ENCODE data around the gene COL13A1.

The COL13A1 gene

DNA sequence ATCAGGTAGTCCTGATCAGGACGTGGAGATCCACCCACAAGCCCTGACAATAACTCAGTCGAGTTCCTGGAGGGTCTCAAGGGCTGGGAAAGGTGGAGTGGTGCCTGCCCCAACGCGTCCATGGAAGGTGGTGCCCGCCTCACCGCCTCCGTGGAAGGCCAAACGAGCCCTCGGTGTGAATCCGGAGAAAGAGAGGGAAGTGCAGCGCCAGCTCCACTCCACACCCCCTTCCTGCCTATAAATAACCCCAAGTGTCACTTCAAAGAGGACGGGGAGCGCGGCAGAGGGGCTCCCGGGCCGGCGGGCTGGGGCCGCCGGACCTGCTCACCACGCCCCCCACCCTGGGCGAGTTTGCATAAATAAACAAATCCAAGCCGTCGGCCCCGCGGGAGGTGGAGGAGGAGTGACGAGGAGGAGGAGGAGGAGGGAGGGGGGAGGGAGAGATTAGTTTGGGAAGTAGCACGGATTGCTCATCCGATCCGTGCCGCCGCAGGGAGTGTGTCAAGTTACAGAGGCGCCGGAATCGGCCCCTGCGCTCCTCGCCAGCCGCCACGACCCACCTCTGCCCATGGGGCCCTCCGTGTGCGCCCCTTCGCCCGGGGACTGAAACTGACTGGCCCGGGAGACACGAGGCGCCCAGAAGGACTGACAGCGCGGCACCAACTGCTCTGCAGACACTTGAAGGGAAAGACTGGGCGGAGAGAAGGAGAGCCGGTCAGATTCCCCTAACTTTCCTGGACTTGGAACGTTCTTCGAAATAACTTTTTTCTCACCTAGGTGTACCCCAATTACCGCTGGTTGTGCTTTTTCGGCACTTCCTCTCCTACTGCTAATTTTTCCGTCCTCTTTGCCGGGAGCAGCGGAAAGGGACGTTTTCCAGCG lies at the start of gene COL13A1:
TSS of gene COL13A1 (plus strand) at position 473 of the 882 bp plus-strand sequence. CDS start 518 bp downstream, outside the sequence.
- DNase-seq = no peak

DNA sequence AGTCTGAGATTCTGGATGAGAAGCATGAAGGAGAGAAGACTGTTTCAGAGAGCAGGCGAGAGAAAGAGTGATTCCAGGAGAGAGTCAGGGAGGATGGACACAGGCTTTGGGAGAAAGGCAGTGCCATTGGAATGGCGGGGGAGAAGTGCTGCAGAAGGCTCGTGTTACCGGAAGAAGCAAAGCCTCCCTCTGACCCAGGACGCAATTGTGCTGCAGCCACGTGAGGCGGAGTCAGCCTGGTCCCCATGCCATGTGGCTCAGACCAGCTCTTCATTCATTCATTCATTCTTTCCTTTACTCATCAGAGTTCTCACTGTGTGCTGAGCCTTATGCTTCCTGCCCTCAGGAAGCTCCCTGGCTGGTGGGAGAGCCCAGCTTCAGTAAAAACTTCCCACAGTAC lies 49.2 kb upstream of the COL13A1 start:
- DNase-seq = no peak

DNA sequence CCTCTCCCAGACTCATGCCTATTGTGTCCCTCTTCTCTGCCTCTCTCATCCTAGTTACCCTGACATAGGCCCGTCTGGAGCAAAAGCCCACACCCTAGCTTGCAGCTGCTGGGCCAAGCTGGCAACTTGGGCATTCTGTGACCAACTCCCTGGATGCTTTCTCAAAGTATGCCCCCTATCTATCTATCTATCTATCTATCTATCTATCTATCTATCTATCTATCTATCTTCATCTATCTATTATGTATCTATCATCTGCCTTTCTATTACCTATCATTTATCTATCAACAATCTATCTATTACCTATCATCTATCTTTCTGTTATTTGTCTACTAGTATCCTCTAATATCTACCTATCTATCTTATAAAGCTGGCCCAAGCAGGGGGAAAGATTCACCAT lies 45.4 kb upstream of the COL13A1 start:
- no peak for DNase-seq

DNA sequence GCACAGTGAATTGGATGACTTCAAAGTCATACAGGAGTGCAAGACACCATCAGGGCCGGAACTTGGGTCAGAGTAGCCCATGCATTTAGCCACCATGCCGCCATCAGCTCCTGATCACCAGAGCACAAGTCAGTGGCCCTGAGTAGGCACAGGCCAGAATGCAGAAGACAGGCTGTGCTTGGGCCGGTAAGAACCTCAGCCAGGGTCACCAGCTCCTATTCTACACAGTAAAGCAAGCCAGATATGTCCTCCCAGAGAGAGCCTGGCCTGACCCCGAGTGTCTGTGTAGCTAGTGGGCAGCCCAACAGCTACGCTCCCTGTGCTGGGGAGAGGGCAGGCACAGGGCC lies 44.5 kb upstream of the COL13A1 start:
- no peak for DNase-seq

DNA sequence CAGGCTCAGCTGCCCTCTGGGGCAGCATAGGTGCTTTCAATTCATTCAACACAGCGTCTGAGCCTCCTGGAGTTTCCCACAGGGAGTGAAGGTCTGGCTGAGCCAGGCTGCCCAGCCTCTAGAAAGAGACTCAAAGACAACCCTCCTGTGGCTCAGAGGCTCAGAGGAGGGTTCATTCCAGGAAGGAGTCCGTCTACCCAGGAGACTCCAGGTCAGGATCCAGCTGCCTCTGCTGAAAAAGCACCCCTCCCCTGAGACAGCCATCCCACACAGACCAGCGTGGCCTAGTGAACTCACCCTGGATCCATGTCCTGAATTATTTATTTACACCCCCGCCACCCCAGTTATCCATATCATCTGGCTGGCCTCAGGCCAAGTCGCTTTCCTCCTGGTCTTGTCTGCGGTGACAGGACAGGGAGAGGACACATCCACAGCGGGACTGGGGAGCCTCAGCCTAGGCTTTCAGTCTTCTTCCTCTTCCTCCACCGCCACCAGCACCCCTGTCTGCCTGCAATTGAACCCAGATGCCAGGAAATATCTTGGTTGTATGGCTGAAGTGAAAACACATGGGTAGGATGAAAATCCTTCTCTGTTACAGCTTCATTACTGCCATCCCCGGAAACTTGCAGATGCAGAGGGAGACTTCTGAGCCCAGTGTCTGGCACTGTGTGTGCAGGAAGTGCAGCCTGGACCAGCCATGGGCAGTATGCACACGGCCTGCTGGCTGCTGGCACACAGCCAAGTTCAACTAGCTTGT lies 44.0 kb upstream of the COL13A1 start:
- no peak for DNase-seq

DNA sequence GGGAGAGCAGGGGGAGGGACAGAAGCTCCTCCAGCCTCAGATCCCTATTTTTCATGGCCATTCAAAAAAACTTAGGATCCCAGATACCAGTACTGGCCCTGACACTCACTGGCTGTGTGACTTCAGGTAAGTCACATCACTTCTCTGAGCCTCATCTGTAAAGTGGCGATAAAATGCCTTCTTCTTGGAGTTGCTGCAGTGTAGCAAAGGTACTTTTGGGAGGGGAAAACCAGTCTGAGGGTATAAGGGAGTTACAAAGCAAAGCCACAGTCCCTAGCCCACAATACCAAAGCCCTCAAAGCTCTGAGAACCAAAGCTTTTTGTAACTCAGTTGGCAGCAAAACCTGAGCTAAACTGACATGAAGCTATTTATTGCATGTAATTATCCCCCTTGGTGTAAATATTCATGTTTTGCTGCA lies 43.4 kb upstream of the COL13A1 start:
- DNase-seq = no peak

DNA sequence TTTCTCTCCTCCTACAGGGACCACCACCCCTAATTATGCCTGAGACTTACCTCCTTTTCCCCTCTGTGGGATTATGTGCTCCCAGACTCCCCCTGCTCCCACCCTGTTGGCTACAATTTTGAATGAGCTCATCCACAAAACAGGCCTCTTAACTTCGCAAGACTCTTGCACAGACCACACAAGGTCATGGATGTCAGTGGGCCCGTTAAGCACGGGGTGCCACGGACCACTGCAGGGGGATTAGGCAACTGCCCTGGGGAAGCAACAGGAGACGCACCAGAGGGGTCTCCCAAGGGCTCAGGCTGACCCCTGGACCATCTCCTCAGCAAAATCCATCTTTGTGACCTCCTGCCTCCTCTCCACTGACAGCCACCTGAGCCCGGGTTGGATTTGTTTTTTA lies 42.1 kb upstream of the COL13A1 start:
- DNase-seq = no peak

DNA sequence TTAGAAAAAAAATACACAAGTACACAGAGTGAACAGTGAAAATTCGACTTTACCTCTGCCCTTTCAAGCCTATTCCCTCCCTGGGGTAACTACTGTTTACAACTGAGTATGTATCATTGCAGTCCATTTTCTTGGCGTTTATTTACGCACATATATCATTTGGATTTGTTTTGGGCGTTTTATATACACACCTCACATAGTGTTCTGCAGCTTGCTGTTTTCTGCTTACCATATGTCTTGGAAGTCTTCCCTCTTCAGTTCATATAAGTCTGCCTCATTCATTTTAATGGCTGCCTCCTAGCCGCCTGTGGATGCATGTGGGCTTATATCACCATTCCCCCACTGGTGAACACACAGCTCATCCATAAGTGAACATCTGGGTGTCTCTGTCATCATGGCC lies 41.6 kb upstream of the COL13A1 start:
- DNase-seq = no peak

DNA sequence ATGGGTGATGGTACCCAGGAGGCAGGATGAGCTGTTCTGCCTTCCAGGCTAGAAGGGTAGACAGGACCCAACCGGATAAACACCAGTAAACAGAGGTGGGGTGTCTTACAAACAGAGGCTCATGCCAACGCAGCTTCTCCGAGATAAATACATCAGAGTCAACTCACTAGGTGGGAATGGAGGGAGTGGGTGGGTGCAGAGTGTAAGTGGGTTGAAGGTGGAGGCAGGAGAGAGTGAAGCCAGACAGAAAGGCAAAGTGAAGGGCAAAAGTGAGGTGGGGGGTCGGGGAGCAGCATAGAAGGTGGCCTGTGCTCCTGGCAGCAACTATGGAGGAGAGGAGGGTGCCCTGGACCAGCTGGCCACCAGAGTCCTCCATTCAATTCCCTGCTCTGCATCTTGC lies 40.4 kb upstream of the COL13A1 start:
- DNase-seq = no peak

DNA sequence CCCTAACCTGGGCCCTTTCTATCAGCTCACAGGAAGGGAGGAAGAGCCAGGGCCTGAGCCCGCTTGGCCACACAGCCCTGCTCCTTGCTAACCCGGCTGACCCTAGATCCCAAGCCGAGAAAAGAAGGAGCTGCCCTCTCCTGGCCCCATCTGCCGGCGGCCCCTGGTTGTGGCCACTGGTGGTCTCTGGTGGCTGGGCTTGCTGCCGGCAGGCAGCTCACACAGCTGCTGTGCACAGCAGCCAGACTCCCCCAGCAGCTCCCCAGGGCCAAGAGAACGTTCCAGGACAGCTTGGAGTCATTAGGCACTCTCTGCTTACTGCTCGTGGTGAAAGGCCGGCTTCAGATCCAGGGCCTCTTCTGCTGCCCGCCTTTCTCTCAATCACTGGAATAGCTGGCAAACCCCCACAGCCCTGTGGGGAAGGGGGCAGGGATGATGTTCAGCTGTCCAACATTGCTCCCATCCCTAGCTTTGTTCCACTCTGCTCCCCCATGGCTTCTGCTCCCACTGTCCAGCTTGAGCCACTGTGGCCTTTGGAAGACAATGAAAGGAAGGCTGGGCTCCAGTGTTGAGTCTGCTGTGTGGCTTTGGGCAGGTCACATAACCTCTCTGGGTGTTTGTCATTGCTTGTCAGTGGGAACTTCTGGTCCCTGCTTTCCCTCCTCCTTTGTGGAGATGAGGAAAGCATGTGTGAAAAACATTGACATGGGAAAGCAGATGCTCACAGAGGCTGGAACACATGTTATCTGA lies 35.4 kb upstream of the COL13A1 start:
- DNase-seq = no peak

DNA sequence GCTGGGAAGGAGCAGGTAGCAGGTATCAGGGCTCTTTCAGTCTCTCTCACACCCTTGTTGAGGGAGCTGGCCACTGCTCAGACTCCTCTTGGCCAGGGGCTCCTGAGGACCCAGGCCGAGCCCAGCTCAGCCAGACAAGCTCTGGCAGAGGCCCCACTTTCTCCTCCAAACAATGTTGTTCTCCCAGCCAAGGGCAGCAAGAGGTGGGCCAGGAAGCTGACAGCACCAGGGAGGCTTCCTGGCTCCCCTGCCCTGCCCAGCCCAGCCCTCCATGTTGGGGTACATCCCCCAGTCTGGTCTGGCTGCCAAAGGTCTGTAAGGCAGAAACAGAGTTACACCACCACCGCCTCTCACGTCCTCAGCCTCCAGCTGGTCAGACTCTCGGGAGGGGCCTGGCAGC lies 33.9 kb upstream of the COL13A1 start:
- no peak for DNase-seq

DNA sequence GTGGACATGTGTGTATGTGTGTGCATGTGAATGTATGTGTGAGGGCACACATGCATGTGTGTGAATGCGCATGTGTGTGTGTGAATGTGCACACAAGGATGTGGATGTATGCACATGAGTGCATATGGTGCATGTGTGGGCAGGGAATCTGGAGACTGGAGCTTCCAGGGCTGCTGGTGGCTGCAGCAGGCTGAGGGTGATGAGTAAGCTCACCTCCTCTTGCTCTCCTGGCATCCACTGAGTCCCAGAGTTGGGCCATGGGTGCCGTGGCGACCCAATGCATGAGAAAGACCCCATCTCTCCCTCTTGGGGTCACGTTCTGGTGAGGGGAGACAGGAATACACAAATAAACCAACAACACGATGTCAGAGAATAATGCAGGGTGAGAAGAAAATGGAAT lies 33.3 kb upstream of the COL13A1 start:
- no peak for DNase-seq

DNA sequence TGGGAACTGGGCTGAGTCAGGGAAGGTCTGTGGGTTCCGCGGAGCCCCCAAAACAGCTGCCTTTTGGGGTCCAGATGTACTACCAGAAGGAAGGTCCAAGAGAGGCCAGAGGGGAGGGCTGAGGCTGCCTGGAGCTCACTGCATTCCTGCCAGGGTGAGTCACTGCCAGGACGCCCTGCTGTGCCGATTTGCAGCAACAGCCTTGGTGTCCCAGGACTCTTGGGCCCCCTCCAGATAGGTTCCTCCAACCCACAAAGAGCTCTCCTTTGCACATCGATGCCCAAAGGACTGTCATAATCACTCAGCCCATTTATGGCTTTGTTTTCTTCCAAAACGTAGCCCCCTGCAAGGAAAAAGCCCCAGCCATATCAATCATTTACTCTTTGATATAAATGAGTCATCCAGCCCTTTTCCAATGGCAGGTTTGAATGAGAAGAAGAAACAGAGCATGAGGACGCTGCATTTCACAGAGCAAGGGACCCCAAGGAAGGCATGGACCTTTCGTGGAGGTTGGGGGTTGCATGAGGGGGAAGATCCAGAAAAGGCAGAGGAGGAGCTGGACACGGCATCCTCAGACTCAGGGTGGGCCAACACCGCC lies 32.2 kb upstream of the COL13A1 start:
- DNase-seq = no peak

DNA sequence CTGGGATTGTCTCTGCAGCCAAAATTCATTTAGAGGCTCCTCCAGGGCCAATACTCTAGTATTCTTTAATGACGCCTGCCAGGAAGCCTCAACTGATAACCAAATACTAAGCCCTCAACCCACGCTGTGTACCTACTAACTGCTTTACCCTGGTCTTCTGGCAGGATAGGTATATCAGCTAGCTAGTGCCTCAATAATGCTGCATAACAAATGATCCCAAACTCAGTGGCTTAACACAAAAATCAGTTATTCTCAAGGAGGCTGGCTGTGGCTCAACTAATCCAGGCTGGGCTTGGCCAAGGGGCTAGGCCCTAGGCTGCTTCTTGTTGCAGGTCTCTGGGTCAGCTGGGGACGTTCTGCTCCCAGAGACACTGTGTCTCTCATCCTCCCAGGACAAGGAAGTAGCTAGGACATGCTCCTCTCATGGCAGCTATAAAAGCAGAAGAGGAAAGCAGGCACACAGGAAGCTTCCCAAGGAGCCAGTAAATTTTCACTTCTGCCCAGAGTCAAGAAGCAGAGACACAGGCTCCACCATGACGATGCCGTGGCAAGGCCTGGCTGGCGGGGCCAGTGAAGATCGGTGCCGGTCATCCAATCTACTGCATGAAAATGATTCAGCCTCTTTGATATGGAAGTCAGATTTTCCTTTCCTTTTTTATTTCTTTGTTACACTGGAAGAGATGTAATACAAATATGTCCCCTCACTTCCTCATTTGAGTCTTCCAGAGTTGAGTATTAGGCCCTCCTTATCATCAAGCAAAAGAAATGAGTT lies 28.6 kb upstream of the COL13A1 start:
- DNase-seq = no peak

DNA sequence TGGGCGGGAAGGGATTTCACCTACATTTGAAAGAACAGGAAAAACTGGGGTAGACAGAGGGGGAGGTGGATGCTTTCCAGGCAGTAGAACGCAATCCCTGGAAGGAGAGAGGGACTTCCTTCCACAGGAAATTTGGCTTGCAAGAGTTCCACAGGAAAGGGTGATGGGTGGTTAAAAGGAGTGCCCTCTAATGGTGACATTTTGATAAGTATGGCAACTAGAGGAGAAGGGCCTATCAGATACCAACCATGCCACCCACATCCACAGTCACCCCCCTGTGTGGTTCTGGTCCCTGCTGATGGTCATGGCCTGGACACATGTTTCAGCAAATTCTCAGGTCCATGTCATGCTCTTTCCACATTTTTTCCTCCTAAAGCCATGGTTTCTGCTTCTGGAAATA lies 27.1 kb upstream of the COL13A1 start:
- no peak for DNase-seq

DNA sequence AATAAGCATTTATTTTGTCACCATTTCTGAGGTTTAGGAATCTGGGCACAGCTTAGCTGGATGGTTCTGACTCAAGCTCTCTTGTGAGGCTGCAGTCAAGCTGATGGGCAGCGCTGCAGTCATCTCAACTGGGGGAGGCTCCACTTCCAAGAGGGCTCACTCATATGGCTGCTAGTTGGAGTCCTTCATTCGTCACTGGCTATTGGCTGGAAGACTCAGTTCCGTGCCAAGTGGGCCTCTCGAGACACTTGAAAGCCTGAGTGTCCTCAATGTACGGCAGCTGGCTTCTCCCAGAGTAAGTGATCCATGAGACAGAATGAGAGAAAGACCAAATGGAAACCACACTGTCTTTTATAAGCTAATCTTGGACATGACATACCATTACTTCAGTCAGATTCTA lies 21.6 kb upstream of the COL13A1 start:
- no peak for DNase-seq

DNA sequence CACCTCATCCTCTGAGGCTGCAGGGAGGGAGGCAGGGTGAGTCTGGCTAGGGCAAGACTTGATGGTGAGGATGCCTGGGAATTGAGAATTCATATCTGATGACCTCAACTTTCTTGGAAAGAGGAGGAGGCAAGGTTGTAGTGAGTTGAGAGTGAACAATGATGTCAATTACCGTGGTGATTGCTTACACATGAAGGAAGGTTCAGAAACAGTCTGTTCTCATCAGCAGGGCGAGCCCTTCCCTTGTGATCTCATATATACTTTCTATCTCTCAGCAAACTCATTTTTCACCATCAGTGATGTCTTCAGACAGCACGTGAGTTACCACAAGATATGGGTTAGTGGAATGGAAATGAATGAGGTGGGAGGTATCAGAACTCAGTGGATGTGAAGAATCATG lies 20.1 kb upstream of the COL13A1 start:
- DNase-seq = no peak

DNA sequence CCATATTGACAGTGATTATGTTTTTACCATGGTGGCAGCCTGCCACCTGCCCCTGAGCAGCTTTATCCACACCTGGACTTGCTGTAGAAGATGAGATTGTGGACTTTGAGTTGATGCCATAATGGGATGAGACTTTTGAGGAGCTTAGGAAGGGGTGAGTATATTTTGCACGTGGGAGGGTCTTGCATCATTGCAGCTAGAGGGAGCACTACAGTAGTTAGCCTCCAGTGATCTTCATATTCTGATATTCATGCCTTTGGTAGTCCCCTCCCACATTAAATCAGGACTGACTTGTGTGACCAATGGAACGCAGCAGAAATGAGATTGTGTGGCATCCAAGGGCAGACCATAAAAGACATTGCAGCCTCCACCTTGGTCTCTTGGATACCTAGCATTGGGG lies 18.2 kb upstream of the COL13A1 start:
- no peak for DNase-seq

DNA sequence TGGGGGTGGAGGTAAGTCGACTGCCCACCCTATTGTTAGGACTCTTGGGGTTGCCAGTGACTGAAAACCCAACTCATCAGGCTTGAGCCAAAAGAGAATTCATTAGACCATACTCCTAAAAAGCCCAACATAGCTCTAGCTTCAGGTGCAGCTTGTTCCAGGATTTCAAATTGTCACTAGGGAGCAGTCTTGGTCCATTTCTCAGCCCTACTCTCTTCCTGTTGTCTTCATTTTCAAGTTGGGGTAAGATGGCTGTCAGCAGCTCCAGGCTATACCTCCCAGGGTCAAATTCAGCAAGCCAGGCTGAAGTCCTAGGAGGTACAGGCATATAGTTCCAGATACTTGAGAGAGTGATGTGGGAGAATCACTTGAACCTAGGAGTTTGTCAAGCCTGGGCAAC lies 14.9 kb upstream of the COL13A1 start:
- DNase-seq = no peak

DNA sequence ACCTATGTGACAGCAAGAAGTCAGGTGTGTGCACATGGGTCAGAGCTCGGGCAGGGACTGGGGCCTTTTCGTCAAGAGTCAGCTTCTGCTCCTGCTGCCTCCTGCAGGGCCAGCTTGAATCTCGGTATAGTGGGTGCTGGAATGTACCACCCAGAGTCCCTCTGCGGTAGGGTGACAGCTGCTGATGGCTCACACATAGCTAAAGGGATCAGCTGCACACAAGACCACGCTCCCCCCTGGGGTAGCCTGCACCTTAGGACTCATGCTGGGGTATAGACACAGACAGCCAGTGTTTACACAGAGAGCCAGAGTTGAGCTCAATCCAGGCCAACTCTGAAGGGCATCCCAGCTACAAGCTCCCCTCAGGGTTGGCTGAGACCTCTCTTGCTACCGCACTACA lies 14.0 kb upstream of the COL13A1 start:
- no peak for DNase-seq

DNA sequence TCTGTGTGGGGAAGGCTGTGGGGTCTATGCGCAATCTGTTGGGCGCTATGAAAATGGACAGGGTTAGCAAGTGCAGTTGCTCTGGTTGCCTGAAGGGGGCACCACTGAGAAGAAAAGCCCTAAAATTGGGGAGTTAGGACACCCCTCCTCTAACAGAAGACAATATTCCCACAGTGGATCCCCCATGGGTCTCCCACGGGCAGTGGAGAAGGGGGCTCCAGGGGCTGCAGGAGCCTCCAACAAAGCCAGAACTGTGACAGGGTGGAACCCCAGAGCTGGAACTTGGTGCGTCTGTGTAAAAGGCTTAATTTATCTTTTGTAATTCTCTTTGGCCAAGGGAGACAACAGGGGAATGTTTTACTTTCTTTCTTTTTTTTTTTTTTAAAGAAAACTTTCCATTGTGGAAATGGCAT lies 12.5 kb upstream of the COL13A1 start:
- no peak for DNase-seq

DNA sequence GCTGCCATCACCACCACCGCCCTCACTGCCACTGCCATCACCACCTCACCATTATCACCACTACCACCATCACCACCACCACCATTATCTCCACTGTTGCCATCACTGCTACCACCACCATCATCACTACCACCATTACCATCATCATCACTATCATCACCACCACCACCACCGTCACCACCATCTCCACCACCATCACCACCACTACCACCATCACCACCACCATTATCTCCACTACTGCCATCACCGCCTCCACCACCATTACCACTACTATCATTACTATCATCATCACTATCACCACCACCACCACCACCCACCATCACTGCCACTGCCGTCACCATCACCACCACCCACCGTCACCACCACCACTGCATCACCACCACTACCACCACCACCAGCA lies 9.9 kb upstream of the COL13A1 start:
- no peak for DNase-seq

DNA sequence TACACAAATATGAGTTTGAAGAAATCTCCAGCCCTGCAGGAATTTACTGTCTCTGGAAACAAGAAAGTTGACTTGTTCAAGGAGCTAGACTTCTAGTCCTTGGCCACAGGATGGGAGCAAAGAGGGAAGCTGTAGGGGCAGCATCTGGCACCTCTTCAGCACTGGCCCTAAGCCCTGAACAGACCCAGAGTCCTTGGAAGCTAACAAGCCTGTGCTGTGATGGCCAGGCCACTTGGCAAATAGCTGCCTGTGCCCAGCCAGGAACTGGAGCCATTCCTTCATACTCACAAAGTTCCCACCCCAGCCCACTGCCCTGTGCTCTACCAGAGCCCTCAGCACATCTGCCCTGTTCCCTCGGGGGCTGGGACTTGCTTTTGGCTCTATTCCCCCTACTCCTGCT lies 9.4 kb upstream of the COL13A1 start:
- no peak for DNase-seq
